HepG2 (cell line): ENCODE data around the gene LYZL2. TPM values are rescaled to one million over a fixed set of nuclear protein-coding genes. Genes with fewer than 3 reads are reported as not detected.

Source experiments
- ATAC-seq: fragments of 200-7000 bp; cut with Tn5 transposase; 3 replicates; pipeline ENCODE4 v1.9.1; 2020; ENCODE audit warnings: mild to moderate bottlenecking, moderate library complexity
- BruUV-seq: library from RNA; stranded (reverse); fragments of 400-500 nt; replicated peaks from 2 replicates; lab custom pipeline; 2021; lab: Mats Ljungman, UMichigan
- CTCF ChIA-PET: fragments of 300-600 bp; formaldehyde crosslinking; extraction: SDS; loops from one replicate; lab custom pipeline; 2021; ENCODE audit warnings: low total read pairs, inconsistent platforms, low intra/inter-chr PET ratio; lab: Yijun Ruan, JAX
- POLR2A ChIA-PET: fragments of 350-600 bp; sonication (Branson Sonifier 250); formaldehyde crosslinking; loops from one replicate; lab custom pipeline; 2020; ENCODE audit warnings: antibody characterized with exemption, inconsistent platforms; lab: Yijun Ruan, JAX
- DNase-seq: peaks from one replicate; pipeline ENCODE4 v3.0.0-alpha.2; 2015; ENCODE audit warnings: low spot score
- FAIRE-seq: peaks from 3 replicates; lab custom pipeline; 2011; peaks lifted over from hg19 to GRCh38; lab: Jason Lieb, UNC
- H2AFZ ChIP-seq: one replicate; pipeline ENCODE4 v1.6.1; 2011; ENCODE audit warnings: low read length, inconsistent platforms
- H3K27ac ChIP-seq: fragments of 300-600 bp; 3 replicates; pipeline ENCODE4 v1.8.0; 2011; ENCODE audit warnings: mixed run types, mild to moderate bottlenecking, mixed read lengths, low read length, inconsistent platforms; ENCODE audit not compliant: insufficient read depth; ENCODE audit errors: extremely low read length
- H3K27me3 ChIP-seq, 2 experiments: fragments of 200-600 bp in 1 of 2; 2 replicates in 1 of 2; 3 replicates in 1 of 2; pipeline versions ENCODE4 v1.6.0 to v1.8.0; 2011; ENCODE audit warnings: low read length in 2 of 2, mild to moderate bottlenecking in 2 of 2, moderate library complexity in 2 of 2, inconsistent platforms in 1 of 2; ENCODE audit not compliant: insufficient read depth in 2 of 2, control insufficient read depth in 1 of 2
- H3K36me3 ChIP-seq, 2 experiments: fragments of 200-600 bp in 1 of 2; replicated peaks in 1 of 2; 2 replicates in 1 of 2; 3 replicates in 1 of 2; pipeline versions ENCODE4 v1.5.1 to v1.8.0; 2011; ENCODE audit warnings: low read length in 2 of 2, inconsistent platforms in 1 of 2; ENCODE audit not compliant: insufficient read depth in 2 of 2, control insufficient read depth in 1 of 2
- H3K4me1 ChIP-seq: 2 replicates; pipeline ENCODE4 v1.5.1; 2012; ENCODE audit warnings: low read length, inconsistent platforms; ENCODE audit not compliant: insufficient read depth
- H3K4me2 ChIP-seq: 2 replicates; pipeline ENCODE4 v1.6.0; 2011; ENCODE audit warnings: low read depth, low read length, inconsistent platforms
- H3K4me3 ChIP-seq, 3 experiments: fragments of 200-600 bp in 1 of 3; sonication (generic), shearing (Covaris generic) in 1 of 3; replicated peaks in 1 of 3; 2 replicates each; pipeline ENCODE4 v1.5.1; 2011 to 2016; ENCODE audit warnings: low read length in 3 of 3, inconsistent platforms in 2 of 3, low read depth in 2 of 3, mild to moderate bottlenecking in 2 of 3, control low read depth in 1 of 3, mixed read lengths in 1 of 3; ENCODE audit not compliant: insufficient read depth in 1 of 3
- H3K79me2 ChIP-seq: one replicate; pipeline ENCODE4 v1.6.1; 2011; ENCODE audit warnings: low read length, inconsistent platforms; ENCODE audit not compliant: insufficient read depth
- H3K9ac ChIP-seq: 2 replicates; pipeline ENCODE4 v1.6.0; 2011; ENCODE audit warnings: mild to moderate bottlenecking, low read depth, low read length, inconsistent platforms; ENCODE audit not compliant: insufficient read depth
- H3K9me3 ChIP-seq: 2 replicates; pipeline ENCODE4 v1.5.1; 2012; ENCODE audit warnings: mild to moderate bottlenecking, low read length
- H4K20me1 ChIP-seq: 2 replicates; pipeline ENCODE4 v1.6.0; 2011; ENCODE audit warnings: inconsistent platforms, mild to moderate bottlenecking, low read length, moderate library complexity; ENCODE audit not compliant: insufficient read depth
- MYNN ChIP-seq: sonication (generic); formaldehyde crosslinking; IDR thresholded peaks from 2 replicates; pipeline ENCODE4 v1.4.0; 2020; ENCODE audit warnings: mild to moderate bottlenecking, low read depth, missing genetic modification reagents
- NPAS2 ChIP-seq: sonication (generic); formaldehyde crosslinking; IDR thresholded peaks from 2 replicates; pipeline ENCODE4 v1.8.0; 2022; ENCODE audit warnings: mild to moderate bottlenecking, missing genetic modification reagents, borderline replicate concordance
- ZMAT5 ChIP-seq: sonication (generic); formaldehyde crosslinking; IDR thresholded peaks from 2 replicates; pipeline ENCODE4 v1.5.0; 2020; ENCODE audit warnings: mild to moderate bottlenecking, low read depth, missing genetic modification reagents, borderline replicate concordance
- ZNF768 ChIP-seq: sonication (generic); formaldehyde crosslinking; IDR thresholded peaks from 2 replicates; pipeline ENCODE4 v1.4.0; 2020; ENCODE audit warnings: missing genetic modification reagents
- WGBS: methylation state at CpG from one replicate; pipeline ENCODE4 v1.1.6; 2017; ENCODE audit warnings: low lambda C conversion rate; 5-methylcytosine and 5-hydroxymethylcytosine counted together
- in situ Hi-C: cut with HindIII; loops from 2 replicates; pipeline ENCODE4 v1.10.0; 2017; ENCODE audit warnings: low pct_unique_long_range_greater_than_20kb; ENCODE audit not compliant: extremely low pct_ligation_motif_present
- intact Hi-C: fragments of 100-400 bp; cut with micrococcal nuclease; formaldehyde crosslinking; loops from one replicate; pipeline ENCODE4 v1.10.0; 2022; ENCODE audit not compliant: unreplicated experiment
- polyA plus RNA-seq, 8 experiments: library from polyadenylated mRNA; depleted of rRNA in 3 of 8; stranded (reverse) in 7 of 8; unstranded in 1 of 8; fragments of >200 nt; fragmentation: Illumina TruSeq in 4 of 8; extraction: Trizol in 4 of 8; gene quantifications; 2 replicates each; pipeline versions ENCODE4 v1.2.1 to v1.2.3, GENCODE V29; 2011 to 2016; ENCODE audit warnings: low read depth in 4 of 8, missing spikeins in 1 of 8, mixed read lengths in 1 of 8; ENCODE audit not compliant: insufficient read depth in 1 of 8
- total RNA-seq, 5 experiments: library from RNA; depleted of rRNA; stranded (reverse); fragments of >200 nt; fragmentation: Illumina TruSeq; extraction: Trizol; gene quantifications; 2 replicates each; pipeline ENCODE4 v1.2.3, GENCODE V29; 2016; ENCODE audit warnings: low read depth in 1 of 5
- TF ChIP-seq, protein P1 (sequence below): sonication (generic); formaldehyde crosslinking; IDR thresholded peaks from 2 replicates; pipeline ENCODE4 v1.5.0; 2020; ENCODE audit warnings: mild to moderate bottlenecking, missing genetic modification reagents

The LYZL2 gene
- total and polyA plus RNA-seq, 2 of the 13 experiments (the other 11 are each of a cell fraction or from before 2014, with no cell fraction given), result 0.20 to 0.63 TPM

DNA sequence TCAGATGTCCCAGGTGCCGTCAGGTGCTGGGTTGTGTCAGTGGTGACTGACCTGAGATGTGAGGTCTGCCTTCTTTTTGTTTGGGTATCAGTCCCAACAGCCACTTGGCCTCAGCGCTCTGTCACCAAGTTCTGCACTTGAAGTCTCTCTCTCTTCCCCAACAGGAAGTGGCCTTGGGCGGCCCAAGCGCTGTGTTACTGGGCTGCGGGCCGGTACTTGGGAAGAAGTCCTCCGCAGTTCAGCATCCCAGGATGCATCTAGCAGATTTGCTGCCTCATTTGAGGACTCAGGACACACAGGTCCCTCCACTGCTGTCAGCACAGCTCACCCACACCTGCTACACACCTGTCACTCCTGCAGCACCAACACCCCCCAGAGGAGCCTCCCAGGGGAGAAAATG is 40.1 kb downstream of the LYZL2 start:
- ATAC-seq (no peak), DNase-seq (no peak), FAIRE-seq (no peak)
- ChIA-PET POLR2A (no interaction called here), CTCF (no interaction called here)
- Histone ChIP-seq H2AFZ (no peak overlapping the region), H3K9ac (no peak overlapping the region), H3K9me3 (no peaks in the 10 kb centered on the region), H3K4me3 (no peak overlapping the region), H3K36me3 (no peaks in the 10 kb centered on the region), H3K27me3 (no peaks in the 10 kb centered on the region), H3K4me2 (no peak overlapping the region), H3K79me2 (no peaks in the 10 kb centered on the region), H3K27ac (no peak overlapping the region), H3K4me1 (peaks cover 69% of the 10 kb centered on the region), H4K20me1 (no peaks in the 10 kb centered on the region)
- no TSS peak for BruUV-seq
- in situ Hi-C loops (loop anchor here (5.0 kb wide), 1 partner anchor 197 kb away; no protein-coding TSS in a partner anchor), intact Hi-C loops (no loop called here)
- TF ChIP-seq MYNN (CRISPR knock-in tag) (no peak), ZNF768 (CRISPR knock-in tag) (no peak), ZMAT5 (no peak), NPAS2 (no peak)
- TF ChIP-seq, protein P1, sequence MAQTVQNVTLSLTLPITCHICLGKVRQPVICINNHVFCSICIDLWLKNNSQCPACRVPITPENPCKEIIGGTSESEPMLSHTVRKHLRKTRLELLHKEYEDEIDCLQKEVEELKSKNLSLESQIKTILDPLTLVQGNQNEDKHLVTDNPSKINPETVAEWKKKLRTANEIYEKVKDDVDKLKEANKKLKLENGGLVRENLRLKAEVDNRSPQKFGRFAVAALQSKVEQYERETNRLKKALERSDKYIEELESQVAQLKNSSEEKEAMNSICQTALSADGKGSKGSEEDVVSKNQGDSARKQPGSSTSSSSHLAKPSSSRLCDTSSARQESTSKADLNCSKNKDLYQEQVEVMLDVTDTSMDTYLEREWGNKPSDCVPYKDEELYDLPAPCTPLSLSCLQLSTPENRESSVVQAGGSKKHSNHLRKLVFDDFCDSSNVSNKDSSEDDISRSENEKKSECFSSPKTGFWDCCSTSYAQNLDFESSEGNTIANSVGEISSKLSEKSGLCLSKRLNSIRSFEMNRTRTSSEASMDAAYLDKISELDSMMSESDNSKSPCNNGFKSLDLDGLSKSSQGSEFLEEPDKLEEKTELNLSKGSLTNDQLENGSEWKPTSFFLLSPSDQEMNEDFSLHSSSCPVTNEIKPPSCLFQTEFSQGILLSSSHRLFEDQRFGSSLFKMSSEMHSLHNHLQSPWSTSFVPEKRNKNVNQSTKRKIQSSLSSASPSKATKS (CRISPR knock-in tag), result no peak
- 87% methylated on average over 6 of the region's 7 CpGs for whole genome bisulfite sequencing
